Measurements from ENCODE around the gene TSTD2. TPM values are rescaled to one million over a fixed set of nuclear protein-coding genes. Genes with fewer than 3 reads are reported as not detected.

TSTD2 gene
- total RNA-seq, 1 experiment from 2014 or later, result 16.8 TPM

GRCh38 chr9:97599314-97599846, 33.8 kb downstream of the TSTD2 start (continued):
- TF ChIP-seq ZNF512 (CRISPR knock-in tag; IDR thresholded peaks at IDR 0.05; ENCODE audit: borderline replicate concordance) (no peak), FOXP1 (CRISPR knock-in tag; IDR thresholded peaks at IDR 0.05; ENCODE audit: borderline replicate concordance) (no peak), NFATC4 (CRISPR knock-in tag; IDR thresholded peaks at IDR 0.05) (no peak)

DNA sequence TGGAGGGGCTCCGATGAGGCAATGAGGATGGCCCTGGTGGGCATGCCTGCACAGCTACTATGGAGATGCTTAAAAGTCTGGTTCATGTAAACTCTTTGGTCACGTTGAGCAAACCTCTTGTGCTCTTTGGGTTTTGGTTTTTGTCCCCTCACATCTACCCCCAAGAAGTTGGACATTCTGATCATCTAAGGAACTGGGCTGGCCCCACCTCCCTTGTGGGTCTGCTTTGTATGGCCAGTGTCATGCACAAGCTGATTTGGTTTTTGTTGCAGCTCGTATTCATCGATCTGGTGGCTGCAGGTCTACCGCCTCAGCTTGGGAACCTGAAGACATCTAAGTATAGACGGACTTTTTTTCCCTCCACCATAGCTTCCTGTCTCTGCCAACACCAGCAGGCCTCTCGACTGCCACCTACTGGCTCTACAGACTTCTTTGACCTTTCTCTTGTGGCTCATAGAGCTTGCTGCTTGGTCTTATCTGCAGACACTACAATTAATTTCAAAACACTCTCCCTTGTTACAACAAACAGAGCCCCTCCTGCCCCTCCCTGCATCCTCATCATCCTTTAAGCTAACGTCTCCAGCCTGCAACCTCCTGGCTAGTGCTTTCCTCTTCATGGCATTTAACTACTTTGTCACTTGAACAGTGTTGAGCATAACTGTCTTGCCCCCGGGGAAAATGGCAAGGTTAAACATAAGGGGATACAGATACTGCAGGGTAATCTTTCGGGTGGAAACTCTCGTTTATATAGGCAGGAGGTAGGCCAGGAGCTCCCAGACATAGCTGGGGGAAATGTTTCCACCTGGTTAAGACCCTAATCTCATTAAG, 34.5 kb downstream of the TSTD2 start:
- H3K27ac Mint-ChIP-seq, result peak overlapping the region; percentile 75; the same call in 1 of the 2 replicates
- ATAC-seq (peak; percentile 90), DNase-seq (ENCODE audit: low spot score) (peak; percentile 69)
- no peaks in the 10 kb centered on the region for H3K9me3 Mint-ChIP-seq
- no peaks in the 10 kb centered on the region for H3K27me3 Mint-ChIP-seq (ENCODE audit: low read depth)
- no peak overlapping the region for H3K4me3 Mint-ChIP-seq
- H3K36me3 Mint-ChIP-seq, result peaks cover 21% of the 10 kb centered on the region
- TF ChIP-seq NFATC4 (CRISPR knock-in tag; IDR thresholded peaks at IDR 0.05) (no peak), CTCF (IDR thresholded peaks at IDR 0.05) (peak; percentile 81), ZMAT4 (CRISPR knock-in tag; IDR thresholded peaks at IDR 0.05) (no peak), ETV6 (CRISPR knock-in tag; IDR thresholded peaks at IDR 0.05) (peak; percentile 22; the same call in 1 of the 2 replicates), ZNF423 (CRISPR knock-in tag; IDR thresholded peaks at IDR 0.05) (no peak)
- TF ChIP-seq, protein P1, sequence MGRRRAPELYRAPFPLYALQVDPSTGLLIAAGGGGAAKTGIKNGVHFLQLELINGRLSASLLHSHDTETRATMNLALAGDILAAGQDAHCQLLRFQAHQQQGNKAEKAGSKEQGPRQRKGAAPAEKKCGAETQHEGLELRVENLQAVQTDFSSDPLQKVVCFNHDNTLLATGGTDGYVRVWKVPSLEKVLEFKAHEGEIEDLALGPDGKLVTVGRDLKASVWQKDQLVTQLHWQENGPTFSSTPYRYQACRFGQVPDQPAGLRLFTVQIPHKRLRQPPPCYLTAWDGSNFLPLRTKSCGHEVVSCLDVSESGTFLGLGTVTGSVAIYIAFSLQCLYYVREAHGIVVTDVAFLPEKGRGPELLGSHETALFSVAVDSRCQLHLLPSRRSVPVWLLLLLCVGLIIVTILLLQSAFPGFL (CRISPR knock-in tag; IDR thresholded peaks at IDR 0.05; ENCODE audit: borderline replicate concordance), result no peak
- POLR2A ChIA-PET, result interaction anchor here (1.2 kb wide), 1 partner anchor 97 kb away, joined by 9 read pairs; the partner anchor contains the start of gene TMOD1
- H3K4me1 Mint-ChIP-seq, result peaks cover 4% of the 10 kb centered on the region
- CTCF ChIA-PET, result interaction anchor here (0.5 to 3.8 kb wide), 57 partner anchors 8 to 871 kb away, joined by 3 to 112 read pairs (median 7); partner anchors contain the start of genes NCBP1, TDRD7, TMOD1 and TSTD2

DNA sequence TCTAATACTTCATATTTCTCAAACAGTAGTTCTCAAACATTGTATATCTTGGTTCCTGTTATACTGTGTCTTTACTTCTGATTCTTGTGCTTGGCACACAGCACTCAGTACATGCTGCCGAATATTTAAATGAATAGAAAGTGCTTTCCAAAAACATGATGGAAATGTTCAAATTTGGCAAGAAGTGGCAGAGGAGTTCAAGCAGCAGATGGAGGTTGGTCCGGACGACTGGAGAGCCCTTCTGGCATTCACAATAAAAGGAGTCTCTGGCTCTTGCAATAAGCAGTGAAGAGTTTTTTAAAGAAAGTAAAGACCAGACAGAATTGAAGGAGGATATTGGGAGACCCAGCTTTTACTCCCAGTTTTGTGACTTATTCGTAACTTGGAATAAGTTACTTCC, 36.3 kb downstream of the TSTD2 start:
- H3K4me1 Mint-ChIP-seq, result peaks cover 4% of the 10 kb centered on the region
- H3K36me3 Mint-ChIP-seq, result peaks cover 15% of the 10 kb centered on the region; the same call in 1 of the 2 replicates
- no peaks in the 10 kb centered on the region for H3K9me3 Mint-ChIP-seq
- DNase-seq (ENCODE audit: low spot score) (no peak), ATAC-seq (no peak)
- ChIA-PET POLR2A (no interaction called here), CTCF (interaction anchor here (1.0 to 3.8 kb wide), 3 partner anchors 18 to 127 kb away, joined by 4 to 77 read pairs (median 45); partner anchors contain the start of gene TMOD1)
- no peak overlapping the region for H3K27ac Mint-ChIP-seq
- H3K27me3 Mint-ChIP-seq (ENCODE audit: low read depth), result no peaks in the 10 kb centered on the region
- H3K4me3 Mint-ChIP-seq, result no peak overlapping the region
- TF ChIP-seq NFYB (CRISPR knock-in tag; conservative IDR thresholded peaks at IDR 0.05; ENCODE audit: low read depth) (no peak), MYBL2 (CRISPR knock-in tag; IDR thresholded peaks at IDR 0.05) (no peak), ZNF138 (CRISPR knock-in tag; conservative IDR thresholded peaks at IDR 0.05) (no peak), FOXP1 (CRISPR knock-in tag; IDR thresholded peaks at IDR 0.05; ENCODE audit: borderline replicate concordance) (no peak), ZNF317 (CRISPR knock-in tag; IDR thresholded peaks at IDR 0.05; ENCODE audit: borderline replicate concordance, low read depth) (no peak), MXD4 (CRISPR knock-in tag; IDR thresholded peaks at IDR 0.05; ENCODE audit: borderline replicate concordance) (no peak), RORB (CRISPR knock-in tag; IDR thresholded peaks at IDR 0.05) (no peak), GRHL2 (CRISPR knock-in tag; IDR thresholded peaks at IDR 0.05; ENCODE audit: insufficient replicate concordance, severe bottlenecking) (no peak), ATF6 (CRISPR knock-in tag; IDR thresholded peaks at IDR 0.05) (no peak), FOXK1 (CRISPR knock-in tag; IDR thresholded peaks at IDR 0.05) (no peak), PRDM15 (CRISPR knock-in tag; IDR thresholded peaks at IDR 0.05) (no peak)
